HepG2 (cell line): Measurements from ENCODE around the gene ZBED6. TPM values are rescaled to one million over a fixed set of nuclear protein-coding genes. Genes with fewer than 3 reads are reported as not detected.

Source experiments
- ATAC-seq: fragments of 200-7000 bp; cut with Tn5 transposase; 3 replicates; pipeline ENCODE4 v1.9.1; 2020; ENCODE audit warnings: mild to moderate bottlenecking, moderate library complexity
- BruUV-seq: library from RNA; stranded (reverse); fragments of 400-500 nt; replicated peaks from 2 replicates; lab custom pipeline; 2021; lab: Mats Ljungman, UMichigan
- CTCF ChIA-PET: fragments of 300-600 bp; formaldehyde crosslinking; extraction: SDS; loops from one replicate; lab custom pipeline; 2021; ENCODE audit warnings: low total read pairs, inconsistent platforms, low intra/inter-chr PET ratio; lab: Yijun Ruan, JAX
- POLR2A ChIA-PET: fragments of 350-600 bp; sonication (Branson Sonifier 250); formaldehyde crosslinking; loops from one replicate; lab custom pipeline; 2020; ENCODE audit warnings: antibody characterized with exemption, inconsistent platforms; lab: Yijun Ruan, JAX
- DNase-seq: peaks from one replicate; pipeline ENCODE4 v3.0.0-alpha.2; 2015; ENCODE audit warnings: low spot score
- FAIRE-seq: peaks from 3 replicates; lab custom pipeline; 2011; peaks lifted over from hg19 to GRCh38; lab: Jason Lieb, UNC
- H2AFZ ChIP-seq: one replicate; pipeline ENCODE4 v1.6.1; 2011; ENCODE audit warnings: low read length, inconsistent platforms
- H3K27ac ChIP-seq: fragments of 300-600 bp; 3 replicates; pipeline ENCODE4 v1.8.0; 2011; ENCODE audit warnings: mixed run types, mild to moderate bottlenecking, mixed read lengths, low read length, inconsistent platforms; ENCODE audit not compliant: insufficient read depth; ENCODE audit errors: extremely low read length
- H3K27me3 ChIP-seq, 2 experiments: fragments of 200-600 bp in 1 of 2; 2 replicates in 1 of 2; 3 replicates in 1 of 2; pipeline versions ENCODE4 v1.6.0 to v1.8.0; 2011; ENCODE audit warnings: low read length in 2 of 2, mild to moderate bottlenecking in 2 of 2, moderate library complexity in 2 of 2, inconsistent platforms in 1 of 2; ENCODE audit not compliant: insufficient read depth in 2 of 2, control insufficient read depth in 1 of 2
- H3K36me3 ChIP-seq, 2 experiments: fragments of 200-600 bp in 1 of 2; replicated peaks in 1 of 2; 2 replicates in 1 of 2; 3 replicates in 1 of 2; pipeline versions ENCODE4 v1.5.1 to v1.8.0; 2011; ENCODE audit warnings: low read length in 2 of 2, inconsistent platforms in 1 of 2; ENCODE audit not compliant: insufficient read depth in 2 of 2, control insufficient read depth in 1 of 2
- H3K4me1 ChIP-seq: 2 replicates; pipeline ENCODE4 v1.5.1; 2012; ENCODE audit warnings: low read length, inconsistent platforms; ENCODE audit not compliant: insufficient read depth
- H3K4me2 ChIP-seq: 2 replicates; pipeline ENCODE4 v1.6.0; 2011; ENCODE audit warnings: low read depth, low read length, inconsistent platforms
- H3K4me3 ChIP-seq, 3 experiments: fragments of 200-600 bp in 1 of 3; sonication (generic), shearing (Covaris generic) in 1 of 3; replicated peaks in 1 of 3; 2 replicates each; pipeline ENCODE4 v1.5.1; 2011 to 2016; ENCODE audit warnings: low read length in 3 of 3, inconsistent platforms in 2 of 3, low read depth in 2 of 3, mild to moderate bottlenecking in 2 of 3, control low read depth in 1 of 3, mixed read lengths in 1 of 3; ENCODE audit not compliant: insufficient read depth in 1 of 3
- H3K79me2 ChIP-seq: one replicate; pipeline ENCODE4 v1.6.1; 2011; ENCODE audit warnings: low read length, inconsistent platforms; ENCODE audit not compliant: insufficient read depth
- H3K9ac ChIP-seq: 2 replicates; pipeline ENCODE4 v1.6.0; 2011; ENCODE audit warnings: mild to moderate bottlenecking, low read depth, low read length, inconsistent platforms; ENCODE audit not compliant: insufficient read depth
- H3K9me3 ChIP-seq: 2 replicates; pipeline ENCODE4 v1.5.1; 2012; ENCODE audit warnings: mild to moderate bottlenecking, low read length
- H4K20me1 ChIP-seq: 2 replicates; pipeline ENCODE4 v1.6.0; 2011; ENCODE audit warnings: inconsistent platforms, mild to moderate bottlenecking, low read length, moderate library complexity; ENCODE audit not compliant: insufficient read depth
- BRCA1 ChIP-seq: sonication (generic); formaldehyde crosslinking; IDR thresholded peaks from 2 replicates; pipeline ENCODE4 v1.4.0; 2020; ENCODE audit warnings: missing genetic modification reagents
- ELF4 ChIP-seq: sonication (generic); formaldehyde crosslinking; IDR thresholded peaks from 2 replicates; pipeline ENCODE4 v1.5.0; 2020; ENCODE audit warnings: missing genetic modification reagents, mild to moderate bottlenecking, moderate library complexity, borderline replicate concordance
- FLYWCH1 ChIP-seq: sonication (generic); formaldehyde crosslinking; IDR thresholded peaks from 2 replicates; pipeline ENCODE4 v1.8.1; 2023; ENCODE audit warnings: mild to moderate bottlenecking, missing genetic modification reagents
- HNRNPH1 ChIP-seq: fragments of 200-400 bp; formaldehyde crosslinking; optimal IDR thresholded peaks from 2 replicates; pipeline ENCODE3; 2017; ENCODE audit warnings: mild to moderate bottlenecking, low read depth, low read length
- MXI1 ChIP-seq: IDR thresholded peaks from 3 replicates; pipeline ENCODE4 v1.6.1; 2012; ENCODE audit warnings: low read depth, low read length, inconsistent platforms, borderline replicate concordance
- NCOA1 ChIP-seq: sonication (generic); formaldehyde crosslinking; IDR thresholded peaks from 2 replicates; pipeline ENCODE4 v1.9.0; 2021; ENCODE audit warnings: missing genetic modification reagents
- NR2F1 ChIP-seq, 2 experiments: fragments of 450-650 bp in 1 of 2; formaldehyde crosslinking in 1 of 2; IDR thresholded peaks; 2 replicates each; pipeline versions ENCODE4 v1.5.0 to v1.6.1; 2016 to 2020; ENCODE audit warnings: mild to moderate bottlenecking in 1 of 2, missing compliant biosample characterization in 1 of 2, missing genetic modification reagents in 1 of 2, moderate library complexity in 1 of 2
- TOPORS ChIP-seq: sonication (generic); formaldehyde crosslinking; IDR thresholded peaks from 2 replicates; pipeline ENCODE4 v1.8.0; 2023; ENCODE audit warnings: mild to moderate bottlenecking, missing genetic modification reagents
- TSC22D2 ChIP-seq: sonication (generic); formaldehyde crosslinking; IDR thresholded peaks from 2 replicates; pipeline ENCODE4 v1.5.1; 2020; ENCODE audit warnings: missing genetic modification reagents, mild to moderate bottlenecking, borderline replicate concordance
- ZBTB3 ChIP-seq: sonication (generic); formaldehyde crosslinking; IDR thresholded peaks from 2 replicates; pipeline ENCODE4 v1.4.0; 2020; ENCODE audit warnings: low read depth, mild to moderate bottlenecking, moderate library complexity, missing genetic modification reagents, borderline replicate concordance
- ZNF337 ChIP-seq: sonication (generic); formaldehyde crosslinking; IDR thresholded peaks from 2 replicates; pipeline ENCODE4 v1.5.1; 2020; ENCODE audit warnings: missing genetic modification reagents, low read depth, mild to moderate bottlenecking, borderline replicate concordance
- ZNF33B ChIP-seq: sonication (generic); formaldehyde crosslinking; IDR thresholded peaks from 2 replicates; pipeline ENCODE4 v1.5.1; 2020; ENCODE audit warnings: mild to moderate bottlenecking, missing genetic modification reagents
- ZNF572 ChIP-seq: sonication (generic); formaldehyde crosslinking; IDR thresholded peaks from 2 replicates; pipeline ENCODE4 v1.5.1; 2020; ENCODE audit warnings: mild to moderate bottlenecking, missing genetic modification reagents
- WGBS: methylation state at CpG from one replicate; pipeline ENCODE4 v1.1.6; 2017; ENCODE audit warnings: low lambda C conversion rate; 5-methylcytosine and 5-hydroxymethylcytosine counted together
- in situ Hi-C: cut with HindIII; loops from 2 replicates; pipeline ENCODE4 v1.10.0; 2017; ENCODE audit warnings: low pct_unique_long_range_greater_than_20kb; ENCODE audit not compliant: extremely low pct_ligation_motif_present
- intact Hi-C: fragments of 100-400 bp; cut with micrococcal nuclease; formaldehyde crosslinking; loops from one replicate; pipeline ENCODE4 v1.10.0; 2022; ENCODE audit not compliant: unreplicated experiment
- polyA plus RNA-seq, 8 experiments: library from polyadenylated mRNA; depleted of rRNA in 3 of 8; stranded (reverse) in 7 of 8; unstranded in 1 of 8; fragments of >200 nt; fragmentation: Illumina TruSeq in 4 of 8; extraction: Trizol in 4 of 8; gene quantifications; 2 replicates each; pipeline versions ENCODE4 v1.2.1 to v1.2.3, GENCODE V29; 2011 to 2016; ENCODE audit warnings: low read depth in 4 of 8, missing spikeins in 1 of 8, mixed read lengths in 1 of 8; ENCODE audit not compliant: insufficient read depth in 1 of 8
- total RNA-seq, 5 experiments: library from RNA; depleted of rRNA; stranded (reverse); fragments of >200 nt; fragmentation: Illumina TruSeq; extraction: Trizol; gene quantifications; 2 replicates each; pipeline ENCODE4 v1.2.3, GENCODE V29; 2016; ENCODE audit warnings: low read depth in 1 of 5
- TF ChIP-seq, protein P1 (sequence below): sonication (generic); formaldehyde crosslinking; IDR thresholded peaks from 2 replicates; pipeline ENCODE4 v1.4.0; 2020; ENCODE audit warnings: missing genetic modification reagents
- TF ChIP-seq, protein P2 (sequence below): sonication (generic); formaldehyde crosslinking; IDR thresholded peaks from 2 replicates; pipeline ENCODE4 v1.4.0; 2020; ENCODE audit warnings: low read depth, mild to moderate bottlenecking, missing genetic modification reagents
- TF ChIP-seq, protein P3 (sequence below): IDR thresholded peaks from 2 replicates; pipeline ENCODE4 v1.6.1; 2018; ENCODE audit warnings: missing genetic modification reagents
- TF ChIP-seq, protein P4 (sequence below): sonication (generic); formaldehyde crosslinking; IDR thresholded peaks from 2 replicates; pipeline ENCODE4 v1.5.0; 2020; ENCODE audit warnings: mild to moderate bottlenecking, missing genetic modification reagents, moderate library complexity

The ZBED6 gene
- total and polyA plus RNA-seq, 2 of the 13 experiments (the other 11 are each of a cell fraction or from before 2014, with no cell fraction given) = 9.3 to 12.5 TPM

DNA sequence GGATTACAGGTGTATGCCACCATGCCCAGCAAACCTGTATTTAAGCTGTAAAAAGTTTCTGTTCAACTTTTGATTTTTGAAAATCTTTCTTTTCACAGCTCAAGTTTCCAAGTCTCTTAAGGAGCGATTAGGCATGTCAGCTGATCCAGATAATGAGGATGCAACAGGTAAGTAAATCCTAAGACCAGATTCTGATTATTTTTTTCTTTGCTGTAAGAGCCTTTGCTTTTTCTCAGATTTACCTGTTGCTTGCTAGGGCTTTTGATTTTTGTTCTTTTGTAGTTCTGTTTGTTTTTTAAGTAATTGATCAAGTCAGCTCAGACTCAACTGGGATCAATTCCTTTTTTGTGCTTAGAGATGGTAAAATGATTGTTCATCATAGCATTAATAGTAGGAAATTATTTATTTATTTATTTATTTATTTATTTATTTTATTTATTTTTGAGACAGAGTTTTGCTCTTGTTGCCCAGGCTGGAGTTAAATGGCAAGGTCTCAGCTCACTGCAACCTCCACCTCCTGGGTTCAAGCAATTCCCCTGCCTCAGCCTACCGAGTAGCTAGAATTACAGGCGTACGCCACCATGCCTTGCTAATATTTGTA, 44.9 kb downstream of the ZBED6 start:
- Histone ChIP-seq H3K4me1 (no peaks in the 10 kb centered on the region), H3K4me2 (no peak overlapping the region), H3K79me2 (no peaks in the 10 kb centered on the region), H3K27ac (no peak overlapping the region), H2AFZ (no peak overlapping the region), H3K36me3 (peaks cover 10 to 67% of the 10 kb centered on the region in 2 experiments), H3K9ac (no peak overlapping the region), H3K4me3 (no peak overlapping the region), H3K27me3 (no peaks in the 10 kb centered on the region), H3K9me3 (no peaks in the 10 kb centered on the region), H4K20me1 (no peaks in the 10 kb centered on the region; the same call in 1 of the 2 replicates)
- intact Hi-C loops (no loop called here), in situ Hi-C loops (no loop called here)
- CTCF ChIA-PET = no interaction called here
- FAIRE-seq = no peak
- BruUV-seq = no TSS peak
- ATAC-seq = no peak
- POLR2A ChIA-PET = no interaction called here
- no peak for DNase-seq
- 100% methylated on average over 4 of the region's 4 CpGs for whole genome bisulfite sequencing
- TF ChIP-seq ZNF33B (no peak), HNRNPH1 (no peak), NR2F1 (CRISPR knock-in tag; IDR thresholded peaks at IDR 0.05) (no peak), ZNF572 (CRISPR knock-in tag) (no peak), ELF4 (CRISPR knock-in tag) (no peak), MXI1 (no peak), ZBTB3 (CRISPR knock-in tag) (no peak), ZNF337 (CRISPR knock-in tag) (no peak), BRCA1 (CRISPR knock-in tag) (no peak), FLYWCH1 (CRISPR knock-in tag) (no peak), NCOA1 (CRISPR knock-in tag) (no peak), TOPORS (CRISPR knock-in tag) (no peak), TSC22D2 (no peak)
- TF ChIP-seq, protein P1, sequence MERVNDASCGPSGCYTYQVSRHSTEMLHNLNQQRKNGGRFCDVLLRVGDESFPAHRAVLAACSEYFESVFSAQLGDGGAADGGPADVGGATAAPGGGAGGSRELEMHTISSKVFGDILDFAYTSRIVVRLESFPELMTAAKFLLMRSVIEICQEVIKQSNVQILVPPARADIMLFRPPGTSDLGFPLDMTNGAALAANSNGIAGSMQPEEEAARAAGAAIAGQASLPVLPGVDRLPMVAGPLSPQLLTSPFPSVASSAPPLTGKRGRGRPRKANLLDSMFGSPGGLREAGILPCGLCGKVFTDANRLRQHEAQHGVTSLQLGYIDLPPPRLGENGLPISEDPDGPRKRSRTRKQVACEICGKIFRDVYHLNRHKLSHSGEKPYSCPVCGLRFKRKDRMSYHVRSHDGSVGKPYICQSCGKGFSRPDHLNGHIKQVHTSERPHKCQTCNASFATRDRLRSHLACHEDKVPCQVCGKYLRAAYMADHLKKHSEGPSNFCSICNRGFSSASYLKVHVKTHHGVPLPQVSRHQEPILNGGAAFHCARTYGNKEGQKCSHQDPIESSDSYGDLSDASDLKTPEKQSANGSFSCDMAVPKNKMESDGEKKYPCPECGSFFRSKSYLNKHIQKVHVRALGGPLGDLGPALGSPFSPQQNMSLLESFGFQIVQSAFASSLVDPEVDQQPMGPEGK (CRISPR knock-in tag) = no peak
- TF ChIP-seq, protein P2, sequence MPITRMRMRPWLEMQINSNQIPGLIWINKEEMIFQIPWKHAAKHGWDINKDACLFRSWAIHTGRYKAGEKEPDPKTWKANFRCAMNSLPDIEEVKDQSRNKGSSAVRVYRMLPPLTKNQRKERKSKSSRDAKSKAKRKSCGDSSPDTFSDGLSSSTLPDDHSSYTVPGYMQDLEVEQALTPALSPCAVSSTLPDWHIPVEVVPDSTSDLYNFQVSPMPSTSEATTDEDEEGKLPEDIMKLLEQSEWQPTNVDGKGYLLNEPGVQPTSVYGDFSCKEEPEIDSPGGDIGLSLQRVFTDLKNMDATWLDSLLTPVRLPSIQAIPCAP (CRISPR knock-in tag) = no peak
- TF ChIP-seq, protein P3, sequence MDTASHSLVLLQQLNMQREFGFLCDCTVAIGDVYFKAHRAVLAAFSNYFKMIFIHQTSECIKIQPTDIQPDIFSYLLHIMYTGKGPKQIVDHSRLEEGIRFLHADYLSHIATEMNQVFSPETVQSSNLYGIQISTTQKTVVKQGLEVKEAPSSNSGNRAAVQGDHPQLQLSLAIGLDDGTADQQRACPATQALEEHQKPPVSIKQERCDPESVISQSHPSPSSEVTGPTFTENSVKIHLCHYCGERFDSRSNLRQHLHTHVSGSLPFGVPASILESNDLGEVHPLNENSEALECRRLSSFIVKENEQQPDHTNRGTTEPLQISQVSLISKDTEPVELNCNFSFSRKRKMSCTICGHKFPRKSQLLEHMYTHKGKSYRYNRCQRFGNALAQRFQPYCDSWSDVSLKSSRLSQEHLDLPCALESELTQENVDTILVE (CRISPR knock-in tag) = no peak
- TF ChIP-seq, protein P4, sequence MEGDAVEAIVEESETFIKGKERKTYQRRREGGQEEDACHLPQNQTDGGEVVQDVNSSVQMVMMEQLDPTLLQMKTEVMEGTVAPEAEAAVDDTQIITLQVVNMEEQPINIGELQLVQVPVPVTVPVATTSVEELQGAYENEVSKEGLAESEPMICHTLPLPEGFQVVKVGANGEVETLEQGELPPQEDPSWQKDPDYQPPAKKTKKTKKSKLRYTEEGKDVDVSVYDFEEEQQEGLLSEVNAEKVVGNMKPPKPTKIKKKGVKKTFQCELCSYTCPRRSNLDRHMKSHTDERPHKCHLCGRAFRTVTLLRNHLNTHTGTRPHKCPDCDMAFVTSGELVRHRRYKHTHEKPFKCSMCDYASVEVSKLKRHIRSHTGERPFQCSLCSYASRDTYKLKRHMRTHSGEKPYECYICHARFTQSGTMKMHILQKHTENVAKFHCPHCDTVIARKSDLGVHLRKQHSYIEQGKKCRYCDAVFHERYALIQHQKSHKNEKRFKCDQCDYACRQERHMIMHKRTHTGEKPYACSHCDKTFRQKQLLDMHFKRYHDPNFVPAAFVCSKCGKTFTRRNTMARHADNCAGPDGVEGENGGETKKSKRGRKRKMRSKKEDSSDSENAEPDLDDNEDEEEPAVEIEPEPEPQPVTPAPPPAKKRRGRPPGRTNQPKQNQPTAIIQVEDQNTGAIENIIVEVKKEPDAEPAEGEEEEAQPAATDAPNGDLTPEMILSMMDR = no peak
